Measurements from ENCODE around the gene ATXN10.
"Not testable (repeated sequence)": the region's sequence is repeated elsewhere in the genome, so short reads cannot be mapped to it uniquely, and the experiment has no call there.

Gene ATXN10

GRCh38 chr22:45709060-45709739 lies 37.6 kb downstream of the ATXN10 start:
- DNase-seq (ENCODE audit: low read depth) = no peak

GRCh38 chr22:45709866-45710265 lies 38.2 kb downstream of the ATXN10 start:
- DNase-seq (ENCODE audit: low read depth) = no peak

GRCh38 chr22:45710469-45710868 lies 38.8 kb downstream of the ATXN10 start:
- DNase-seq (ENCODE audit: low read depth) = no peak

GRCh38 chr22:45714390-45714789 lies 42.8 kb downstream of the ATXN10 start:
- DNase-seq (ENCODE audit: low read depth) = not testable (repeated sequence)

- DNase-seq (ENCODE audit: low read depth) = no peak
Observed at GRCh38 chr22:45717789-45718188, 46.2 kb downstream of the ATXN10 start.

- no peak for DNase-seq (ENCODE audit: low read depth)
Observed at GRCh38 chr22:45718391-45718790, 46.8 kb downstream of the ATXN10 start.

- DNase-seq (ENCODE audit: low read depth) = no peak
Observed at GRCh38 chr22:45720839-45721378, 49.3 kb downstream of the ATXN10 start.

- DNase-seq (ENCODE audit: low read depth) = no peak
Observed at GRCh38 chr22:45722006-45722405, 50.4 kb downstream of the ATXN10 start.

GRCh38 chr22:45726081-45726480 lies 54.4 kb downstream of the ATXN10 start:
- DNase-seq (ENCODE audit: low read depth) = no peak

- DNase-seq (ENCODE audit: low read depth) = no peak
Observed at GRCh38 chr22:45731041-45731797, 59.6 kb downstream of the ATXN10 start.

GRCh38 chr22:45731798-45732495 lies 60.3 kb downstream of the ATXN10 start:
- no peak for DNase-seq (ENCODE audit: low read depth)

GRCh38 chr22:45735273-45735672 lies 63.6 kb downstream of the ATXN10 start:
- DNase-seq (ENCODE audit: low read depth) = no peak

- DNase-seq (ENCODE audit: low read depth) = no peak
Observed at GRCh38 chr22:45738206-45738605, 66.6 kb downstream of the ATXN10 start.

GRCh38 chr22:45740236-45740635 lies 68.6 kb downstream of the ATXN10 start:
- no peak for DNase-seq (ENCODE audit: low read depth)

- no peak for DNase-seq (ENCODE audit: low read depth)
Observed at GRCh38 chr22:45742866-45743450, 71.3 kb downstream of the ATXN10 start.

GRCh38 chr22:45743687-45744086 lies 72.1 kb downstream of the ATXN10 start:
- DNase-seq (ENCODE audit: low read depth) = no peak

GRCh38 chr22:45744442-45744841 lies 72.8 kb downstream of the ATXN10 start:
- DNase-seq (ENCODE audit: low read depth) = no peak

GRCh38 chr22:45750626-45751025 lies 79.0 kb downstream of the ATXN10 start:
- DNase-seq (ENCODE audit: low read depth) = no peak

- DNase-seq (ENCODE audit: low read depth) = no peak
Observed at GRCh38 chr22:45752036-45752435, 80.4 kb downstream of the ATXN10 start.

GRCh38 chr22:45754822-45755221 lies 83.2 kb downstream of the ATXN10 start:
- DNase-seq (ENCODE audit: low read depth) = no peak

GRCh38 chr22:45756558-45756957 lies 84.9 kb downstream of the ATXN10 start:
- DNase-seq (ENCODE audit: low read depth) = no peak

- no peak for DNase-seq (ENCODE audit: low read depth)
Observed at GRCh38 chr22:45757068-45757467, 85.4 kb downstream of the ATXN10 start.

Data from stimulated activated CD8-positive, alpha-beta memory T cell treated with anti-CD3 and anti-CD28 coated beads, Interleukin-12 subunit alpha, Interleukin-12 subunit beta, amount 100 ng/mL, for 1 hour (primary cell).